ENCODE results near the gene RMND5A.

The RMND5A gene

DNA sequence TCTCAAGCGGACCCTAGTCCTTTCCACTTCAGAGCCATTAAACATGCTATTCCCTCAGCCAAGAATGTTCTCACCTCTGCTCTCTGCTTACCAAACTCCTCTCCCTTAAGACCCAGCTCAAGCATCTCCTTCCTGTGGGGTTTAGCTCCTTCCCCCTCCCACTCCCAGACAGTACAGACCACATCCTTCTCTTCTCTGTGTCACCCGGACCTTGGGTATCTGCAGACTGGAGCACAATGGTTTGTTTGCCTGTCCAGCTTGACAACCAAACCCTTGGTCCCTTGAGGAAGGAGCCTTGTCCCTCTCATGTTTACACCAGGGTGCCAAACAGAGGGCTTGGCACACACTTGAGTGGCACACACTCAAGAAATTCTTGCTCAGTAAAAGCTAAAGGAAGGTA is 74.8 kb downstream of the RMND5A start:
- DNase-seq, result peak in 2 of 3 experiments; percentile 30 to 32
- peak overlapping the region; percentile 64 to 83 for H3K4me3 Mint-ChIP-seq
- peak; percentile 40 for ATAC-seq (replicated peaks)
- H3K4me1 Mint-ChIP-seq (ENCODE audit: low read depth in 2 of 2), result peaks cover 44 to 48% of the 10 kb centered on the region in 2 donors
- peaks cover 9 to 27% of the 10 kb centered on the region in 2 donors for H3K9me3 Mint-ChIP-seq
- peak overlapping the region; percentile 95 to 100 for H3K27ac Mint-ChIP-seq
- H3K27me3 Mint-ChIP-seq, result no peaks in the 10 kb centered on the region
- H3K36me3 Mint-ChIP-seq (ENCODE audit: insufficient read depth), result peaks cover 27% of the 10 kb centered on the region

DNA sequence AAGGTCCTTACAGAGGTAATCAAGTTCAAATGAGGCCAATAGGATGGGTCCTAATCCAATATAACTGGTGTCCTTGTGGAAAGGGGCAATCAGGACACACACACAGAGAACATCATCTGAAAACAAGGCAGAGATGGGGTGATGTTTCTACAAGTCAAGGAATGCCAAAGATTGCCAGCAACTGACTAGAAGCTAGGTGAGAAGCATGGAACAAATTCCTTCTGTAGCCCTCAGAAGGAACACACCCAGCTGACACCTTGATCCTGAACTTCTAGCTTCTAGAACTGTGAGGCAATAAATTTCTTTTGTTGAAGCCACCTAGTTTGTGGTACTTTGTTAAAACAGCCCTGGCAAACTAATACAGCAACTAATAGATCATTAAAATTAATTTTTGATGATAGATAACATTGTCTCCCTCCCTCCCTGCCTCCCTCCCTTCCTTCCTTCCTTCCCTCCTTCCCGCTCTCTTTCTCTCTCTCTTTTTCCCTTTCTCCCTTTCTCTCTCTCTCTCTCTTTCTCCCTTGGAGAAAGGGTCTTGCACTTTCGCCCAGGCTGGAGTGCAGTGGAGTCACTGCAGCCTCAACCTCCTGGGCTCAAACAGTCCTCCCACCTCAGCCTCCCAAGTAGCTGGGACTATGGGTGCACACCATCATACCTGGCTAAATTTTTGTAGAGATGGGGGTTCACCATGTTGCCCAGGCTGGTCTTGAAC is 80.9 kb downstream of the RMND5A start:
- Mint-ChIP-seq H3K36me3 (ENCODE audit: insufficient read depth) (peaks cover 3% of the 10 kb centered on the region), H3K9me3 (peaks cover 8 to 14% of the 10 kb centered on the region in 2 donors), H3K4me3 (no peak overlapping the region), H3K27me3 (no peaks in the 10 kb centered on the region), H3K4me1 (ENCODE audit: low read depth in 2 of 2) (peaks cover 8 to 15% of the 10 kb centered on the region in 2 donors), H3K27ac (peak overlapping the region in 1 of 2 donors; percentile 94)
- DNase-seq (no peak), ATAC-seq (replicated peaks) (no peak)

DNA sequence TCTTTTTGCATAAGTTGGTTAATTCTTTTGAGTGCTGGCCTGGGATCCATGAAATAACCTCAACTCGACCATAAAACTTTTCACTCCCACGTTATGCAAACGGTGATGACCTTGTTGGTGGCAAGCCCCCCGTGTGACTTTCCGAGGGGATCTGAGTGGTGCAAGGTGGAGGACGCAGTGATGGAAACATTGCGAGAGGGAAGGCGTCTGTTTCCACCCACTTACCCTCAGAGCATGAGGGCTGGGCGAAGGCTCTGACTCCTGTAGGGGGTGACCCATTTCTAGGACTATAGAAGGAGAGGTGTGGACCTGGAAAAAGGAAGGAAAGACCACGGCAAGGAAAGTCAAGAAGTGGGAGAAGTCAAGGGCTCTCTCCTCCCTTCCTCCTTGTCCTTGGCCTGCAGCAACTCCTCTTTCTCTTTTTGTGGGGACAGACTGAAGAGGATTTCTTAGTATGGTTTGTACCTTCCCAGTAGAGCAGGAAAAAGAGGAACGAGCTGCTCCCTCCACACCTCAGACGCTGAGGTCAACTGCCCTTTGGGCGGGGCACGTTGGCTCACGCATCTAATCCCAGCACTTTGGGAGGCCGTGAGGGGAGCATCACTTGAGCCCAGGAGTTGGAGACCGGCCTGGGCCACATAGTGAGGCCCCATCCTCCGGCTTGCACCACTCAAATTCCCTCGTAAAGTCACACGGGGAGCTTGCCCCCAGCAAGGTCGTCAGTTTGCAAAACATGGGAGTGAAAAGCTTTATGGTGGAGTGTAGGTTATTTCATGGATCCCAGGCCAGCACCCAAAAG is 86.2 kb downstream of the RMND5A start:
- Mint-ChIP-seq H3K27me3 (no peaks in the 10 kb centered on the region), H3K9me3 (no peaks in the 10 kb centered on the region), H3K4me1 (ENCODE audit: low read depth in 2 of 2) (peaks cover 27 to 44% of the 10 kb centered on the region in 2 donors), H3K27ac (peak overlapping the region; percentile 83 to 94), H3K36me3 (ENCODE audit: insufficient read depth) (peaks cover 33% of the 10 kb centered on the region), H3K4me3 (peak overlapping the region; percentile 78 to 92)
- ATAC-seq (replicated peaks) (no peak), DNase-seq (no peak)

DNA sequence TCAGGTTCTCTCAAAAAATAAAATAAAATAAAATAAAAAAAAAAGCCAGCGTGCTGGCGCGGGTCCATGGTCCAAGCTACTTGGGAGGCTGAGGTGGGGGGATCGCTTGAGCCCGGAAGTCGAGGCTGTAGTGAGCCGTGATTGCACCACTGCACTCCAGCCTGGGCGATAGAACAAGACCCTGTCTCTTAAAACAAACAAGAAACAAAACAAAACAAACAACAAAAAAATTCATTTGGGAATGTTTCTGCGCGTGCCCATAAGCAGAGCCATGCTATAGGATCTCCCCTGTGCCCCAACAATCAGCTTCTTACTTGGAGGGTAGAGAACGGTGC is 87.0 kb downstream of the RMND5A start:
- peaks cover 34 to 52% of the 10 kb centered on the region in 2 donors for H3K4me1 Mint-ChIP-seq (ENCODE audit: low read depth in 2 of 2)
- peak overlapping the region; percentile 83 to 94 for H3K27ac Mint-ChIP-seq
- no peaks in the 10 kb centered on the region for H3K9me3 Mint-ChIP-seq
- H3K36me3 Mint-ChIP-seq (ENCODE audit: insufficient read depth), result peaks cover 35% of the 10 kb centered on the region
- DNase-seq, result no peak
- no peak for ATAC-seq (replicated peaks)
- H3K27me3 Mint-ChIP-seq, result no peaks in the 10 kb centered on the region
- H3K4me3 Mint-ChIP-seq, result peak overlapping the region; percentile 78 to 92

DNA sequence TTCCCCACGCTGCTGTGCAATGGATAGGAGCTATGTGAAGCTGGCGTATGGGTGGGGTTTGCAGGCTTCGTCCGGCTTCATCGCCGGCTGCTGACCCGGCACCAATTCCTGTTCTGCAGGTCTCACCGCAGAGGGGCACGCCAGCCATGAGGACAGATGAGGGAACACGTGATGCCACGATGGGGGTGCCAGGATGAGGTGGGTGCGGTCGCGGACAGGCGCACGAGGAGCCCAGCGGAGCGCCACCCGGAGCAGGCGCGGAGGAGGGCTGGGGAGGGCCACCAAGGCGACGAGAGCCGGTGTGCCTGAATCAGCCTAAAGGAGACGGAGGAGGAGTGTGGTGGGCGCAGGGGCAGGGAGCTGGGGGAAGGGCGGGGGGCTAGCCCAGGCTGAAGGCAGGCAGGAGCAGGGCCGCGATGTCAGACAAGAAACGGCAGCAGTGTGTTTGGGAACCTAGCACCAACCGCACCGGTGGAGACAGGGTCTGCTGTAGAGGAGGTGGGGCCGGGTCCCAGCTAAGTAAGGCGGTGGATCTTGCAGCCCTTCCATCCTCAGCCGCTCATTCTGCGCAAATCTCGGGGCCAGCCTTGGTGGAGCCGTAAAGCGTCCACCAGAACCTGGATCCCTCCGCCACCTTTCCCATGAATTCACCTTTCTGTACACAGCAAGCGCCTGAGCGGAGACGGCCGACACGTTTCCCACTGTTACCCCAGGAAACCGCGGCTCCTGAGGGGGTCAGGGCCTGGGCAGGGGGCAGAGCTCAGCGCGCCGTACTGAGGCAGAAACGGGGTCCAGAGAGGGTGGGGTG is 87.6 kb downstream of the RMND5A start:
- peak overlapping the region; percentile 83 to 94 for H3K27ac Mint-ChIP-seq
- H3K4me3 Mint-ChIP-seq, result peak overlapping the region; percentile 78 to 92
- H3K36me3 Mint-ChIP-seq (ENCODE audit: insufficient read depth), result peaks cover 41% of the 10 kb centered on the region
- no peaks in the 10 kb centered on the region for H3K9me3 Mint-ChIP-seq
- ATAC-seq (replicated peaks), result peak; percentile 57
- no peaks in the 10 kb centered on the region for H3K27me3 Mint-ChIP-seq
- DNase-seq, result peak; percentile 64 to 70 (median 68)
- H3K4me1 Mint-ChIP-seq (ENCODE audit: low read depth in 2 of 2), result peaks cover 36 to 58% of the 10 kb centered on the region in 2 donors

DNA sequence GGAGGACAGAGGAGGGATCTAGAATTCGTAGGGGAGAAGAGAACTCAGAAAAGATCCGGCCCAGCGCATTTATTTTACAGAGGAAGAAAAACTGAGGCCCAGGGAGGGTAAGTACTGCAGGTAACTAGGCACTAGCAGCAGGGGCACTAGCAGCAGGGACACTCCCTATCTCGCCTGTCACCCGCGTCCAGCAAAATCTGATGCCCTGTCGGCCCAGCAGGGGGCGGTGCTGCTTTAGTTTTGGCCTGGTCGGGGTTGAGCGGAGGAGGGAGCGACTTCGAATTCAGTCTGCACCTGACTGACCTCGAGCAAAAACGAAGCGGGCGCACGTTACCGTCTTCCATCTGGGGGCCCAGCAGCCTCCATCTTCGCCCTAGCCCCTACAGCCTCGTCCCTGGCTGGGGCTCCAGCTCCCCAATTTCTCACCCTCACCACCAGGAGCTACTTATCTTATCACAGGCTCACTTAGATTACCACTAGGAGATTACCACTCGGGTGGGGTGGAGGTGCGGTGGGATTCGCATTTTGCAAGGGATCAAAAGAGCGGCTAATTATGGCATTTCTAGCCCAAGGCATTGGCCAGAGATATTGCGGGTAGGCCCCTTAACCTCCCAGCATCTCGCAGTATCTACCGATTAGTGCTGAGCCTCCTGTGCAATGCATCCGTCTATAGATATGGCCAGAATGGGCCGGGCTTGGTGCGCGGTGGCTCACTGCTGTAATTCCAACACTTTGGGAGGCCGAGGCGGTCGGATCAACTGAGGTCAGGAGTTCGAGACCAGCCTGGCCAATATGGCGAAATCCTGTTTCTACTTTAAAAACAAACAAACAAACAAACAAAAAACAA is 88.4 kb downstream of the RMND5A start:
- Mint-ChIP-seq H3K36me3 (ENCODE audit: insufficient read depth) (peaks cover 41% of the 10 kb centered on the region), H3K27ac (peak overlapping the region; percentile 83 to 94), H3K9me3 (no peaks in the 10 kb centered on the region), H3K27me3 (no peaks in the 10 kb centered on the region), H3K4me1 (ENCODE audit: low read depth in 2 of 2) (peaks cover 39 to 66% of the 10 kb centered on the region in 2 donors), H3K4me3 (peak overlapping the region; percentile 78 to 92)
- ATAC-seq (replicated peaks), result peak; percentile 77
- DNase-seq, result peak; percentile 95 to 98 (median 95)

DNA sequence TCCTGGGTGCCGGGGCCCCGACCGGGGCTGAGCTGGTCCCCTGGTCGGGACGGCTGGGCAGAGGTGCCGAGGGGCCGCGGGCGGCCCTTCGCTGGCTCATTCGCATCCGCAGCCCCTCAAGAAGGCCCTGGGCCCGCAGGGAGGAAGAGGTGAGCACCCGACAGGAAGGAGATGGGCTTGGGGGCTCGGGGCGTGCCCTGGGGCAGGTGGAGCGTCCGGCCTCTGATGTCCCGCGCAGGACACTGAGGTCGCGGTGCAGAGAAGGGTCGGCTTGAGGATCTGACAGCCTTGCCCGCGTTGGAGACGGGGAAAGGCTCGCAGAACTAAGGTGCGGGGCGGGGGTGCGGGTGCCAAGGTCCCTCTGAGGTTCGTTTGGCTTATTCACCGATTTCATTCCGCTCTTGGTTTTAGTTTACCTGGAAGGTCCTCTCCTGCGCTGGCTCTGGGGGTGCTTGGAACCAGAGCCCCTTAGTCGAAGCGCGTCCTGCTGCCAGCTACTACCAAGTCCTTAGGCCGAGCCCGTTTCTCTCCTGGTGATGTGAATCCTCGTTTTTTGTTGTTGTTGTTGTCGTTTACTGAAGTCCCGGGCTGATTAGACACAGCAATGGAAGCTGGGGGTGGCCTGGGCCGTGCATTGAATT is 89.5 kb downstream of the RMND5A start:
- no peaks in the 10 kb centered on the region for H3K9me3 Mint-ChIP-seq
- peaks cover 40 to 66% of the 10 kb centered on the region in 2 donors for H3K4me1 Mint-ChIP-seq (ENCODE audit: low read depth in 2 of 2)
- H3K27me3 Mint-ChIP-seq, result no peaks in the 10 kb centered on the region
- H3K4me3 Mint-ChIP-seq, result peak overlapping the region; percentile 78 to 92
- ATAC-seq (replicated peaks) (no peak), DNase-seq (no peak)
- H3K27ac Mint-ChIP-seq, result peak overlapping the region; percentile 83 to 94
- H3K36me3 Mint-ChIP-seq (ENCODE audit: insufficient read depth), result peaks cover 44% of the 10 kb centered on the region

DNA sequence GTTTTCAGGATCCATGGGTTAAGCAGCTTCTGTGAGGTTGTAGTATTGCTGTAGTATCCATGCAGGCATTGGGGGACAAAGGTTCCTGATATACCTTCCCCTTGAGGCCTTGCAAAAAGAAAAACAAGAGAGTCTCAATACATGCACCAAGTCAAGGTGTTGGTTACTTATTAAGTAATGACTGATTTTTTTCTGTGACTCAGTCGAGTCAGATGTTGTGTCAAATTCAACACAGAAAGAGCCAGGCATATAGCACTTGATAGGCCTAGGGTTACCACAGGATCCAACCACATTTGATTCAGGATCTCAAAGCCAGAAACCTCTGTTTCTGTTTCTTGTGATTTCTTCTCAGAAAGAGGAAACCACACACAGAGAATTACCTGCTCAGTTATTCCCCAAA is 95.5 kb downstream of the RMND5A start:
- H3K27ac Mint-ChIP-seq, result peak overlapping the region; percentile 85 to 92
- H3K36me3 Mint-ChIP-seq (ENCODE audit: insufficient read depth), result peaks cover 22% of the 10 kb centered on the region

DNA sequence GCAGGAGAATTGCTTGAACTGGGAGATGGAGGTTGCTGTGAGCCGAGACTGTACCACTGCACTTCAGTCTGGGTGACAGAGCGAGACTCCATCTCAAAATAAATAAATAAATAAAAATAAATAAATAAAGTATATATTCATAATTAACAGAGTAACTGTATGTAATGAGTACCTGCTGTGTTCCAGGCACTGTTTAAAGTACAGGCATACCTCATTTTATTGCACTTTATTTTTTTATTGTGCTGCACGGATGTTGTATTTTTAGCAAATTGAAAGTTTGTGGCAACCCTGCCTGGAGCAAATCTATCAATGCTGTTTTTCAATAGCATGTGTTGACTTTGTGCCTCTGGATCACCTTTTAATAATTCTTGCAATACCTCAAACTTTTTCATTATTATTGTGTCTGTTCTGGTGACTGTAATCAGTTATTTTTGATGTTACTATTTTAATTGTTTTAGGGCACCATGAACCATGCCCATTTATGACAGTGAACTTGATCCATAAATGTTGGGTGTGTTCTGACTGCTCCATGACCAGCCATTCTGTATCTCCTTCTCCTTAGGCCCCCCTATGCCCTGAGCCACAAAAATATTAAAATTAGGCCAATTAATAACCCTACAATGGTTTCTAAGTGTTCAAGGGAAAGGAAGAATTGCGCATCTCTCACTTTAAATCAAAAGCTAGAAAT is 98.2 kb downstream of the RMND5A start:
- DNase-seq (no peak), ATAC-seq (replicated peaks) (no peak)
- Mint-ChIP-seq H3K9me3 (no peaks in the 10 kb centered on the region), H3K27me3 (no peaks in the 10 kb centered on the region), H3K4me1 (ENCODE audit: low read depth in 2 of 2) (peaks cover 26 to 69% of the 10 kb centered on the region in 2 donors), H3K27ac (peak overlapping the region; percentile 7 to 100), H3K36me3 (ENCODE audit: insufficient read depth) (peaks cover 19% of the 10 kb centered on the region), H3K4me3 (peak overlapping the region; percentile 3 to 86)

More for the DNA sequence above, 95.5 kb downstream of the RMND5A start:
- H3K4me3 Mint-ChIP-seq, result peak overlapping the region; percentile 51 to 92
- no peaks in the 10 kb centered on the region for H3K9me3 Mint-ChIP-seq
- ATAC-seq (replicated peaks), result peak; percentile 77
- no peak for DNase-seq
- H3K4me1 Mint-ChIP-seq (ENCODE audit: low read depth in 2 of 2), result peaks cover 34 to 70% of the 10 kb centered on the region in 2 donors
- no peaks in the 10 kb centered on the region for H3K27me3 Mint-ChIP-seq

DNA sequence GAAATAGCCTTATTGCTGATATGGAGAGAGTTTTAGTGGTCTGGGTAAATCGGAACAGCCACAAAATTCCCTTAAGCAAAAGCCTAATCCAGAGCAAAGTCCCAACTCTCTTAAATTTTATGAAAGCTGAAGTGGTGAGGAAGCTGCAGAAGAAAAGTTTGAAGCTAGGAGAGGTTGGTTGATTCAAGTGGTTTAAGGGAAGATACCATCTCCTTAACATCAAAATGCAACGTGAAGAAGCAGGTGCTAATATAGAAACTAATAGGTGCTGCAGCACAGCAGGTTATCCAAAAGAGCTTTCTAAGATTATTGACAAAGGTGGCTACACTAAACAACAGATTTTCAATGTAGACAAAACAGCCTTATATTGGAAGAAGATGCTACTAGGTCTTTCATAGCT is 98.9 kb downstream of the RMND5A start:
- Mint-ChIP-seq H3K36me3 (ENCODE audit: insufficient read depth) (peaks cover 19% of the 10 kb centered on the region), H3K4me1 (ENCODE audit: low read depth in 2 of 2) (peaks cover 28 to 68% of the 10 kb centered on the region in 2 donors), H3K27ac (peak overlapping the region; percentile 7 to 100), H3K27me3 (no peaks in the 10 kb centered on the region), H3K4me3 (peak overlapping the region; percentile 3 to 86), H3K9me3 (no peaks in the 10 kb centered on the region)
- DNase-seq, result no peak
- ATAC-seq (replicated peaks), result no peak

DNA sequence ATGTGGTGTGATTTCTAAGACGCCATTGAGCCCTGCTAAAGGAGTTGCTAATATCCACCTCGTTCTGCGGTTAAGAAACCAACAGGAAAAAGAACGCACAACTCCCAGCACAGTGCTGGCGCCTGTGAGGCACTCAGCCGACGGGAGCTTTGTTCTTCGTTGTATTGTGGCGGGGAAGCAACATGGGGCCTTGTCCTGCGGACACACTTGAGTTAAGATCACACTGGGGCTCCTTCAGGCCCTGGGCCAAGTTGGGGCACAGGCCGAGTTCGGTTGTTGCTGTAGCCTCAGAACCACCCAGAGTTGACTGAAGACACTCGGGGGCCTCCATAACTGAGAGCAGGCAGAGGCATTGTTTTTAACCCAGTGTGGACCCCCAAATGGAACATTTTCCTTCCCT is 101.2 kb downstream of the RMND5A start:
- Mint-ChIP-seq H3K4me3 (peak overlapping the region; percentile 82 to 86), H3K27me3 (no peaks in the 10 kb centered on the region), H3K9me3 (no peaks in the 10 kb centered on the region), H3K36me3 (ENCODE audit: insufficient read depth) (peaks cover 25% of the 10 kb centered on the region), H3K27ac (peak overlapping the region; percentile 95 to 100), H3K4me1 (ENCODE audit: low read depth in 2 of 2) (peaks cover 25 to 73% of the 10 kb centered on the region in 2 donors)
- DNase-seq, result no peak
- ATAC-seq (replicated peaks), result no peak

DNA sequence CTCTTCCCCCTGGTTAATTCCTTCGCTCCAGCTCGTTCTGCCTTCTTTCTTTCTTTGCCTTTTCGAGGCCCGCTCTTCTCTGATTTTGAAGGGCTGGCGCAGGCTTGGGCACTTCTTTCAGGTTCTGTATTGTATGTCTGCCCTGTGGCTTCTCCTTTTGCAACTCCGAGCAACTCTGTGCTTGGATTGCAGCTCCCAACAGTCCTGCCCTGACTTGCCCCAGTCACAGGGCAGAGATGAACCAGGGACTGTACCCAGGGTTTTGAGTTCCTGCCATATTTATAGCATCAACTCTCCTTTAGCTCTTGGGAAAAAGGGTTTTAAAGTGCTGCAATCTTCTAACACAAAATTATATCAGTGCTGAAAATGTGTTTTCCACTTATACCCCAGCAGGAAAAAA is 101.8 kb downstream of the RMND5A start:
- H3K27me3 Mint-ChIP-seq, result no peaks in the 10 kb centered on the region
- DNase-seq, result no peak
- peak overlapping the region; percentile 95 to 100 for H3K27ac Mint-ChIP-seq
- no peaks in the 10 kb centered on the region for H3K9me3 Mint-ChIP-seq
- peaks cover 23 to 72% of the 10 kb centered on the region in 2 donors for H3K4me1 Mint-ChIP-seq (ENCODE audit: low read depth in 2 of 2)
- no peak for ATAC-seq (replicated peaks)
- peaks cover 30% of the 10 kb centered on the region for H3K36me3 Mint-ChIP-seq (ENCODE audit: insufficient read depth)
- peak overlapping the region; percentile 82 to 86 for H3K4me3 Mint-ChIP-seq
